Panc1 (cell line): Measurements from ENCODE around the gene TPPP.

ENCODE experiments used
- CTCF ChIP-seq: fragments of 450-650 bp; IDR thresholded peaks from 2 replicates; pipeline ENCODE4 v1.5.1; 2017; ENCODE audit warnings: mild to moderate bottlenecking
- POLR2AphosphoS5 ChIP-seq: IDR thresholded peaks from 2 replicates; pipeline ENCODE4 v1.6.1; 2012; ENCODE audit warnings: mild to moderate bottlenecking, low read depth, low read length, moderate library complexity
- REST ChIP-seq, 2 experiments: IDR thresholded peaks; 2 replicates each; pipeline ENCODE4 v1.6.1; 2011 to 2012; ENCODE audit warnings: low read depth in 2 of 2, control low read depth in 1 of 2, low read length in 1 of 2, mild to moderate bottlenecking in 1 of 2, moderate library complexity in 1 of 2; ENCODE audit not compliant: insufficient read depth in 1 of 2

GRCh38 chr5:620152-620551, 73.0 kb downstream of the TPPP start:
- TF ChIP-seq CTCF: no peak
- no peak for TF ChIP-seq POLR2AphosphoS5
- TF ChIP-seq REST (IDR thresholded peaks at IDR 0.05; ENCODE audit: insufficient read depth in 1 of 2, low read depth in 2 of 2, low read length in 1 of 2): no peak
